Activated CD8-positive, alpha-beta T cell treated with anti-CD3 and anti-CD28 coated beads for 36 hours (primary cell): Measurements from ENCODE around the gene ZNF839. TPM values are rescaled to one million over a fixed set of nuclear protein-coding genes. Genes with fewer than 3 reads are reported as not detected.

Source experiments
- ATAC-seq: fragments of 200-7000 bp; cut with Tn5 transposase; one replicate; pipeline ENCODE4 v1.10.0; 2021; ENCODE audit warnings: mild to moderate bottlenecking, moderate library complexity
- CTCF ChIA-PET: fragments of 350-600 bp; sonication (Branson Sonifier 250); formaldehyde crosslinking; loops from one replicate; lab custom pipeline; 2021; ENCODE audit warnings: antibody characterized with exemption; lab: Charles Lee
- POLR2A ChIA-PET: fragments of 350-600 bp; sonication (Branson Sonifier 250); formaldehyde crosslinking; loops from one replicate; lab custom pipeline; 2021; ENCODE audit warnings: antibody characterized with exemption; lab: Charles Lee
- DNase-seq: peaks from one replicate; pipeline ENCODE4 v3.0.0-alpha.2; 2020
- H3K27ac Mint-ChIP-seq: one replicate; pipeline ENCODE4 v1.8.0; 2021; ENCODE audit warnings: mild to moderate bottlenecking, mixed read lengths
- H3K27me3 Mint-ChIP-seq: one replicate; pipeline ENCODE4 v1.8.0; 2021; ENCODE audit warnings: mixed read lengths
- H3K36me3 Mint-ChIP-seq: one replicate; pipeline ENCODE4 v1.8.0; 2021; ENCODE audit warnings: low read depth, mixed read lengths
- H3K4me1 Mint-ChIP-seq: one replicate; pipeline ENCODE4 v1.8.0; 2021; ENCODE audit warnings: low read depth, mixed read lengths
- H3K4me3 Mint-ChIP-seq: one replicate; pipeline ENCODE4 v1.8.0; 2021; ENCODE audit warnings: mild to moderate bottlenecking, moderate library complexity, mixed read lengths
- H3K9me3 Mint-ChIP-seq: one replicate; pipeline ENCODE4 v1.8.0; 2021; ENCODE audit warnings: mixed read lengths
- intact Hi-C: fragments of 100-400 bp; cut with micrococcal nuclease; formaldehyde crosslinking; loops from one replicate; pipeline ENCODE4 v1.10.0; 2022
- total RNA-seq, 2 experiments: library from RNA; stranded (reverse); gene quantifications; one replicate each; pipeline ENCODE4 v1.2.3, GENCODE V29; 2021
- TF ChIP-seq, protein P1 (sequence below): fragments of 200-600 bp; IDR thresholded peaks from one replicate; pipeline ENCODE4 v1.8.0; 2022; ENCODE audit warnings: antibody characterized with exemption, mild to moderate bottlenecking

ZNF839 gene
- total RNA-seq, 2 experiments from 2014 or later: 16.7 to 18.6 TPM

- Mint-ChIP-seq H3K4me1 (no peaks in the 10 kb centered on the region), H3K36me3 (peaks cover 28% of the 10 kb centered on the region), H3K27ac (no peak overlapping the region), H3K4me3 (no peak overlapping the region), H3K9me3 (no peaks in the 10 kb centered on the region), H3K27me3 (no peaks in the 10 kb centered on the region)
- CTCF ChIA-PET: no interaction called here
- DNase-seq: no peak
- POLR2A ChIA-PET: no interaction called here
- intact Hi-C loops: no loop called here
- TF ChIP-seq, protein P1, sequence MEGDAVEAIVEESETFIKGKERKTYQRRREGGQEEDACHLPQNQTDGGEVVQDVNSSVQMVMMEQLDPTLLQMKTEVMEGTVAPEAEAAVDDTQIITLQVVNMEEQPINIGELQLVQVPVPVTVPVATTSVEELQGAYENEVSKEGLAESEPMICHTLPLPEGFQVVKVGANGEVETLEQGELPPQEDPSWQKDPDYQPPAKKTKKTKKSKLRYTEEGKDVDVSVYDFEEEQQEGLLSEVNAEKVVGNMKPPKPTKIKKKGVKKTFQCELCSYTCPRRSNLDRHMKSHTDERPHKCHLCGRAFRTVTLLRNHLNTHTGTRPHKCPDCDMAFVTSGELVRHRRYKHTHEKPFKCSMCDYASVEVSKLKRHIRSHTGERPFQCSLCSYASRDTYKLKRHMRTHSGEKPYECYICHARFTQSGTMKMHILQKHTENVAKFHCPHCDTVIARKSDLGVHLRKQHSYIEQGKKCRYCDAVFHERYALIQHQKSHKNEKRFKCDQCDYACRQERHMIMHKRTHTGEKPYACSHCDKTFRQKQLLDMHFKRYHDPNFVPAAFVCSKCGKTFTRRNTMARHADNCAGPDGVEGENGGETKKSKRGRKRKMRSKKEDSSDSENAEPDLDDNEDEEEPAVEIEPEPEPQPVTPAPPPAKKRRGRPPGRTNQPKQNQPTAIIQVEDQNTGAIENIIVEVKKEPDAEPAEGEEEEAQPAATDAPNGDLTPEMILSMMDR: no peak
- no peak for ATAC-seq
Measured at GRCh38 chr14:102341566-102341965, 22.0 kb downstream of the ZNF839 start.

DNA sequence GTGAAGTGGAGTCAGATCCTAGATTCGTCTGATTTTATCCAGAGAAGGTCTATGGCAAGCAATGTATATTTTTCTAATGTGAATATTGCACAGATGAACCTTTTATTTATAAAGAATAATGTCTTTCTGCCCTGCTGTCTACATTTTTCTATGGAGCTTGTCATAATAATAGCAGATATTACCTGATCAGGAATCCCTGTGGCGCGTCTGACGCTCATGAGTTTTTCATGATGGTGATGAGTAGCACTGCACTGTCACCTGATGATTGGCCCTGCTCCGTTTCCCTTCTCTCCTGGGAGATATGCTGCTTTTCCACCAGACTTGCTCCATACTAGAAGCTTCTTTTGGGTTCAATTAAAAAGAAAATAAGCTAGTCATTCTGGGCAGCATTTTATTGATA is 22.7 kb downstream of the ZNF839 start:
- intact Hi-C loops: no loop called here
- TF ChIP-seq, protein P1: no peak

DNA sequence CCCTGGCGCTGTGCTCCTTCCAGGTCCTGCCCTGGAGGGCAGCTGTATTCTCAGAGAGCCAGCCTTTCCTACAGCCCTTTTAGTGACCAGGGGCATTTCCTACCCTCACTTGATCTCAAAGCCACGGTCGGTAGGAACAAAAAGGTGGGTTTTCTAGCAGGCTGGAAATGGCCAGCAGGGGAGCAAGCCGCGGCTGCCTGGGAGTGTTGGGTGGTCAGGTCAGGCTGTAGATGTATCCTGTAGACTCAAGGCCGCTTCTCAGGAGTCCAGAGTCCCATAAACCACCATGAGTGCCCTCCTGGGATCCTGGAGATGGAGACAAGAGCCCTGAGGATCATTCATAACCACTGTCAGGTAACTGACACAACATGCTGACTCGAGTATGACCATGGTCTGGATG is 24.5 kb downstream of the ZNF839 start:
- CTCF ChIA-PET: no interaction called here
- intact Hi-C loops: no loop called here
- Mint-ChIP-seq H3K36me3 (peaks cover 26% of the 10 kb centered on the region), H3K27ac (no peak overlapping the region), H3K4me1 (no peaks in the 10 kb centered on the region), H3K4me3 (no peak overlapping the region), H3K9me3 (no peaks in the 10 kb centered on the region), H3K27me3 (no peaks in the 10 kb centered on the region)
- TF ChIP-seq, protein P1: no peak
- POLR2A ChIA-PET: interaction anchor here (0.5 kb wide), 1 partner anchor 399 kb away, joined by 3 read pairs; no protein-coding TSS in a partner anchor
- DNase-seq (no peak), ATAC-seq (no peak)

More for the DNA sequence above, 22.7 kb downstream of the ZNF839 start:
- Mint-ChIP-seq H3K4me3 (no peak overlapping the region), H3K27ac (no peak overlapping the region), H3K9me3 (no peaks in the 10 kb centered on the region), H3K36me3 (peaks cover 25% of the 10 kb centered on the region), H3K4me1 (no peaks in the 10 kb centered on the region), H3K27me3 (no peaks in the 10 kb centered on the region)
- POLR2A ChIA-PET: no interaction called here
- no peak for DNase-seq
- CTCF ChIA-PET: no interaction called here
- no peak for ATAC-seq

- no peaks in the 10 kb centered on the region for H3K4me1 Mint-ChIP-seq
- no peak overlapping the region for H3K4me3 Mint-ChIP-seq
- ATAC-seq: no peak
- no peaks in the 10 kb centered on the region for H3K9me3 Mint-ChIP-seq
- peaks cover 26% of the 10 kb centered on the region for H3K36me3 Mint-ChIP-seq
- no peak for DNase-seq
- ChIA-PET POLR2A (interaction anchor here (0.5 kb wide), 1 partner anchor 399 kb away, joined by 3 read pairs; no protein-coding TSS in a partner anchor), CTCF (no interaction called here)
- H3K27ac Mint-ChIP-seq: no peak overlapping the region
- intact Hi-C loops: no loop called here
- H3K27me3 Mint-ChIP-seq: no peaks in the 10 kb centered on the region
- TF ChIP-seq, protein P1: no peak
Measured at GRCh38 chr14:102344485-102344884, 24.9 kb downstream of the ZNF839 start.

GRCh38 chr14:102345232-102345631 is 25.7 kb downstream of the ZNF839 start:
- ChIA-PET POLR2A (interaction anchor here (0.6 kb wide), 1 partner anchor 15 kb away, joined by 4 read pairs; no protein-coding TSS in a partner anchor), CTCF (no interaction called here)
- H3K9me3 Mint-ChIP-seq: no peaks in the 10 kb centered on the region
- TF ChIP-seq, protein P1: no peak
- H3K36me3 Mint-ChIP-seq: peaks cover 33% of the 10 kb centered on the region
- no peaks in the 10 kb centered on the region for H3K27me3 Mint-ChIP-seq
- intact Hi-C loops: no loop called here
- DNase-seq (no peak), ATAC-seq (no peak)
- no peak overlapping the region for H3K27ac Mint-ChIP-seq
- no peaks in the 10 kb centered on the region for H3K4me1 Mint-ChIP-seq
- no peak overlapping the region for H3K4me3 Mint-ChIP-seq
